ENCODE data around the gene TNS1.

DNA sequence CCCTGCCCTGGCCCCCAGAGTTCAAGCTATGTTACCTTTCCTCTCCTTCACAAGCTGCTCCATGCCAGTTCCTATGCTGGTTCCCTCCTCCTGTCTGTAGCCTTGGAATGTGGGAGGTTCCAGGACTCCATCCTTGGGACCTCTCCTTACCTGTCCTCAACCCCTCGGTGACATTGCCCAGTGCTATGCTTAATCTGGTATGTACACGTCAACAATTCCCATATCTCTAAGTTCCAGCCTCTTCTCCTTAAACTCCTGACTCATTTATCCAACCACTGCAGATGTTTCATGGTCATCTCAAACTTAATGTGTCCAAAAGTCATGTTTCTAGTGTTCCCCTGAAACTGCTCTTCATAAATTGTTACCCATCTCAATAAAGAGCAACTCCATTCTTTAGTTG, 160.8 kb downstream of the TNS1 start:
- TF ChIP-seq TARDBP (IDR thresholded peaks at IDR 0.05) (no peak), FOXK2 (IDR thresholded peaks at IDR 0.05) (no peak), NFRKB (IDR thresholded peaks at IDR 0.05) (no peak), FOXM1 (IDR thresholded peaks at IDR 0.05; ENCODE audit: borderline replicate concordance) (no peak), LEF1 (IDR thresholded peaks at IDR 0.05; ENCODE audit: borderline replicate concordance) (no peak), CTBP1 (IDR thresholded peaks at IDR 0.05; ENCODE audit: borderline replicate concordance) (no peak), SP1 (IDR thresholded peaks at IDR 0.05) (no peak), ZNF384 (IDR thresholded peaks at IDR 0.05) (no peak), BHLHE40 (IDR thresholded peaks at IDR 0.05; ENCODE audit: borderline replicate concordance) (no peak), SUZ12 (IDR thresholded peaks at IDR 0.05) (no peak), ELF4 (IDR thresholded peaks at IDR 0.05) (no peak)

Data from HEK293T (cell line).